SKM-1 treated with dmso at 0.1 percent for 144 hours (cell line): ENCODE data around the gene AMZ1.
"Not testable (repeated sequence)": the region's sequence is repeated elsewhere in the genome, so short reads cannot be mapped to it uniquely, and the experiment has no call there.

Source experiments
- DNase-seq: peaks from one replicate; lab custom pipeline; 2025; ENCODE audit not compliant: unreplicated experiment; lab: John Stamatoyannopoulos, UW

The AMZ1 gene

GRCh38 chr7:2709553-2710285 lies 21.7 kb downstream of the AMZ1 start:
- DNase-seq: peak; percentile 36

GRCh38 chr7:2710286-2710655 lies 22.3 kb downstream of the AMZ1 start:
- no peak for DNase-seq

- no peak for DNase-seq
These were observed 23.0 kb downstream of the AMZ1 start for GRCh38 chr7:2710901-2711551.

- DNase-seq: no peak
These were observed 24.1 kb downstream of the AMZ1 start for GRCh38 chr7:2711895-2712675.

GRCh38 chr7:2713370-2713769 lies 25.4 kb downstream of the AMZ1 start:
- DNase-seq: no peak

GRCh38 chr7:2713978-2714377 lies 26.0 kb downstream of the AMZ1 start:
- no peak for DNase-seq

- no peak for DNase-seq
These were observed 26.6 kb downstream of the AMZ1 start for GRCh38 chr7:2714636-2715035.

- DNase-seq: no peak
These were observed 27.6 kb downstream of the AMZ1 start for GRCh38 chr7:2715341-2716231.

- DNase-seq: no peak
These were observed 28.5 kb downstream of the AMZ1 start for GRCh38 chr7:2716488-2716887.

- DNase-seq: no peak
These were observed 28.9 kb downstream of the AMZ1 start for GRCh38 chr7:2716906-2717292.

- DNase-seq: no peak
These were observed 29.6 kb downstream of the AMZ1 start for GRCh38 chr7:2717293-2718261.

- DNase-seq: no peak
These were observed 30.4 kb downstream of the AMZ1 start for GRCh38 chr7:2718296-2718965.

- no peak for DNase-seq
These were observed 31.0 kb downstream of the AMZ1 start for GRCh38 chr7:2719007-2719406.

- DNase-seq: no peak
These were observed 32.0 kb downstream of the AMZ1 start for GRCh38 chr7:2720024-2720423.

- no peak for DNase-seq
These were observed 33.8 kb downstream of the AMZ1 start for GRCh38 chr7:2721842-2722241.

- DNase-seq: no peak
These were observed 34.6 kb downstream of the AMZ1 start for GRCh38 chr7:2722591-2722990.

- DNase-seq: no peak
These were observed 35.3 kb downstream of the AMZ1 start for GRCh38 chr7:2723138-2723850.

- DNase-seq: not testable (repeated sequence)
These were observed 36.0 kb downstream of the AMZ1 start for GRCh38 chr7:2724036-2724435.
